Measurements from ENCODE around the gene ARID5A. TPM values are rescaled to one million over a fixed set of nuclear protein-coding genes. Genes with fewer than 3 reads are reported as not detected.

ARID5A gene
- total RNA-seq, 1 donor from 2014 or later: 10.9 TPM

DNA sequence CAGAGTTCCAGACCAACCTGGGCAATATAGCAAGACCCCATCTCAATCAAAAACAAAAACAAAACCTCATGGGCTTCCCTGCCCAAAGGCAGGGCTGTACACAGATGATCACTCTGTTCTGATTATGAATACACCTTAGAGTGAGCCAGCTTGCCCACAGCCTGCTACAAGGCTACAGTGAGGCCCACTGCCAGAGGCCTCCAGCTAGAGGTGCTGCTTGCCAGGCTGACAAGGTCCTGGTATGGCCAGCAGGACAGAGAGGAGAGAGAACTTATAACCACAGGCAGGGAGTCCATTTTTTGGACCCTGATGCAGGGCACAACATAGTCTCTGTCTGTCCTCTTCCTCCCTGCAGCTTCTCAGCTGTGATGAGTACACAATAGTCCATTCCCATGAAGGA lies 60.0 kb downstream of the ARID5A start:
- DNase-seq (ENCODE audit: low read depth, low spot score): no peak

DNA sequence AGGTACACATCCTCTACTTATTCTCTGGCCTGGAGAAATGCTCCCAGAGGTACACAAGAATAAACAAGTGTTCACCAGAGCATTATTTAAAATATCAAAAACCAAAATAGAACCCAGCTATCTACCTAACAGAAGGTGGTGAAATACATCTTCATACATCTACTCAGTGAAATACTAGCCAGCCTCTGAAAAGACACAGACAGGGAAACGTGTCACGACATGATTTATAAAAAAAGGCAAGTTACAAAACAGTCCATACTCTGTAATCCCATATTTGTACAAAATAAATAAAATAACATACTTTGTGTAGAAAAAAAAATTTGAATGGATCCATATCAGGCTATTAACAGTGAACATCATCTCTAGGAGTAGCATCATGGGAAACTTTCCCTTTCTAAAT lies 63.4 kb downstream of the ARID5A start:
- DNase-seq (ENCODE audit: low read depth, low spot score): no peak

DNA sequence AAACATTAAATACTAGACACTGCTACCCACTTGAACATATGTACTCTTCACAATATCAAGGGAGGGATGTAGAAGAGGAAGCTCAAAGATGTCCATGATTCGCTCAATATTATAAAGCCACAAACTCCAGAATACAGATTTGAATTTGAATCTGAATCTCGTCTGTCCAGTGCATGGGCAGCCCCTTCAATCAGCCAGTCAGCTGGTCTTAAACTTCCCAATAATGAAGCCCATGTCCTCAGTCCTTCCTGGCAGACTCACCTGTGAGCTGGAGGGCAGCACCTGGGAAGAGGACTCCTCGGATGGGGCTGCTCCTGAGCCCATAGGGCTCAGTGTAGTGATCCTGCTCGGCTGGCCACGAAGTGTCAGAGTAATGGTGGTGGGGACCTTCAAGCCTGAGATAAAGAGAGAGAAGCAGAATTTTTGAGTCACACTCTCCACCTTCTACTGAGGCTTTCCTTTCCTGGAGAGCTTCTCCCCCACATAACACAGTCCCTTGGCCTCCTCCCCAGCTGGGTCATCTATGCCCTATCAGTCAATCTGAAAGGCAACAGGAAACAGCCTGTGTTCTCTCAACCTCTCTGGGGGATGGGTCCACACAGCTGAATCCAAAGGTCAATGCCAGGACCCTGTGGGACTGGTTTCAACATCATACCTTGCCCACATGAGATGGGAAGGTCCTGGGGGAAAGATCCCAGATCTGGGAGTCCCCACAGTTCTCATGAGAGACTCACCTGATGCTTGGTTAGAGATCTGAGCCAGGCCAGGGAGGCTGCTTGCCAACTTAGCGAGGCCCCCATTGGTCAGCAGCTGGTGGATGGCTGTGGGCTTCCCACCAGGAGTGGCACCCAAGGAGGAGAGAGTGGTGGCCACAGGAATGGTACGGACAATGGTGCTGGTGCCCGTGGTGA lies 65.1 kb downstream of the ARID5A start:
- no peak for DNase-seq (ENCODE audit: low read depth, low spot score)

Other genes starting within 250 kb of the ARID5A start
- 64.1 and 68.1 TPM in 2 replicates for gene SNRNP200, start 231.2 kb upstream of the ARID5A start, total RNA-seq
- gene ITPRIPL1, start 211.4 kb upstream of the ARID5A start, total RNA-seq: 1.3 and 5.4 TPM in 2 replicates
- 17.7 and 29.2 TPM in 2 replicates for gene NCAPH, start 201.0 kb upstream of the ARID5A start, total RNA-seq
- gene NEURL3, start 31.4 kb upstream of the ARID5A start, total RNA-seq: not detected in 2 replicates
- 24.7 and 34.4 TPM in 2 replicates for gene KANSL3, start 101.6 kb downstream of the ARID5A start, total RNA-seq
- gene FER1L5, start 106.0 kb downstream of the ARID5A start, total RNA-seq: 0.11 TPM in 1 of 2 replicates, not detected in the other
- gene LMAN2L, start 203.3 kb downstream of the ARID5A start, total RNA-seq: 15.3 and 37.4 TPM in 2 replicates
- 2.4 and 4.0 TPM in 2 replicates for gene CNNM4, start 224.2 kb downstream of the ARID5A start, total RNA-seq

All from pulmonary artery endothelial cell (primary cell).